NCI-H2107 (cell line): ENCODE data around the gene GIT1.

Experiments
- DNase-seq: peaks from one replicate; lab custom pipeline; 2025; lab: John Stamatoyannopoulos, UW

The GIT1 gene

DNA sequence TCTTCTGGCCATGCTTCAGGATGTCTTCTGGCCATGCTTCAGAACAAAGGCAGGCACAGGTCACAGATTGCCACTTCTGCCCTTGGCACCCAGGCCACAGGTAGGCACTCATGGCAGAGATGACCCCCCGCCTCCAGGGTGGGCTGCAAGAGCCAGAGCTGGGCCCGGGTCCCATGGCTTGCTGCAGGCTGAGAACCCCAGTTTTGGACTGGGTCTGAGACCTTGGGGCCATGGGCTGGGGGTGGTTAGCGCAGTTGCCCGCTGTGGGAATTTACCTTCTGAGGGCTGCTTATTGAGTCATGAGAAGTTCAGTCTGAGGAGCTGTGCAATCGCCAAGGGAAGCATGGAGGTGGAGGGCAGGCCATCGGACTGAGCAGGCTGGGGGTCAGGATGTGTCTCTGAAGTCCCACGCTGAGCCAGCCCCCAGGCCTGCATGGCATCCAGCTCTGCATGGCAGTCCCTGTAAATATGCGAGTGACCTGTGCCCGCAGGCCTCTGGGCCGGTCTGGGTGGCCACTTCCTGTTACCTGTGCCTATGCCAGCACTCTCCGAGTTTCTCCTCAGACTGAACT lies 5.2 kb upstream of the GIT1 start:
- DNase-seq: no peak

DNA sequence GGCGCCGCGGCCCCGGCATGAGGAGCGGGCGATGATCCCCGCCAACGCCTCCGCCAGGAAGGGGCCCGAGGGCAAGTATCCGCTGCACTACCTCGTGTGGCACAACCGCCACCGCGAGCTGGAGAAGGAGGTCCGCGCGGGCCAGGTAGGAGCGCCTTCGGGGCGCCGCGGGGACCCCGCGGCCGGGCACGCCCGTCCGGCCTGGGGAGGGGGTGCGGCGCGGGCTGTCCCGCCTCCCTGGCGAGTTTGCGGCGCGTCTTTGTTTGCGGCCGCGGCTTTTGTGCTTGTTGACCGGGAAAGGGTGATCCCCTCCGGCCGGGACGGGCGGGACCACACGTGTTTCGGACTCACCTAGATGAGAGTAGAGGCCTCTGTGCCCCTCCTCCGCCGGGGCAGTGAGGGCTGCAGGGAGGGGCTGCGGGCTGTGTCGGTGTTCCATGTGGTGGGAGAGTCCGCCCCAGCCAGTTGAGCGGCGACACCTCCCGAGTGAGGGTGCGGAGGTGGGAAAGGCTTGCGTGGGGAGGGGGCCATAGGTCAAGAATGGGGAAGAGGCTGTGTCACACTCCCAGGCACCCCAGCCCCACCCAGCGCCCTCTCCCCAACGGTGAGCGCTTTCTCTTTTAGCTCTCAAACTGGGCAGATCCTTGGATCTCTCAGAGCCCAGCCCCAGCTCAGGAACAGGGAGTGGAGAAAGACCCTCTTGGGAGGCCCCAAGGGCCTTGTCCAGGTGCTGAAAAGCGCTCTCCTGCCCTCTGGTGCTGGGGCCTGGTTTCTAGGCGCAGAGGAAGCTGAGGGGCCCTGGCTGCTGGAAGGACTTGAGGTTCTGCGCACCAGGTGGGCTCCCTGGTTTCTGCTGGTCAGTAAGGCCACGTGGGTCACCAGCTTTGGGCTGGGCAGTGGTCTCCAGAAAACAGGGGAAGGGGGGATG lies 4.4 kb upstream of the GIT1 start:
- no peak for DNase-seq

DNA sequence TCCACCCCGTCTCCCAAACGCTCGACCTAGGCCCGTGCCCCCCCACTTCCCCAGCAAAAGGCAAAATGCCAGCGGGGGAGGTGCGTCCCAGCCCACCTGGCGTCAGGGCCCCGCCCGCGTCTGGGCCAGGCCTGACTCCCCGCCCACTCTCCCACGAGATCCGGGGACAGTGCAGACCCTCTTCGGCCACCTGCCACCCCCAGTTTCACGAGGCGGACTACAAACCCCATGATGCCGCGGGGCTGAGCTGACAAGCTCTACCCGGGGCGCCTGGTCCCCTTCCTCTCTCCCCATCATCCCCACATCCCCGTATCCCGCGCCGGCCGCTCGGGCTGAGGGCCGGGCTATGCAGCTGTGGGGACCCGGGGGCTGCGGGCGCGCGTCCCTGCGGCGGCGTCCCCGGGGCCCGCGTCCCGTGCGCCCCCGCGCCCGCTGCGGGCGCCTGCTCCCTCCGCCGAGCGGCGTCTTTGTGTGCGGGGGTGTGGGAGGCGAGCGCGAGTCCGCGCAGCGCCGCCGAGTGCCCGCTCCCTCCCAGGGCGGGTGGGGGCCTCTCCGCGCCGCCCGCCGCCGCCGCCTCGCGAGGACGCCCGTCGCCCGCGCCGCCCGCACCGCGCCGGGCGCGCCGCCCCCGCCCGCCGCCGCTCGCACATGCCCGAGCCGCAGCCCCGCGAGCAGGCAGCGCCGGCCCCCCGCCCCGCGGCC lies 3.6 kb upstream of the GIT1 start, which contains the start of gene ANKRD13B:
Gene ANKRD13B (plus strand): TSS at position 283 of the 702 bp plus-strand sequence. CDS start 490 bp downstream, outside the sequence.
- peak; percentile 12 for DNase-seq

DNA sequence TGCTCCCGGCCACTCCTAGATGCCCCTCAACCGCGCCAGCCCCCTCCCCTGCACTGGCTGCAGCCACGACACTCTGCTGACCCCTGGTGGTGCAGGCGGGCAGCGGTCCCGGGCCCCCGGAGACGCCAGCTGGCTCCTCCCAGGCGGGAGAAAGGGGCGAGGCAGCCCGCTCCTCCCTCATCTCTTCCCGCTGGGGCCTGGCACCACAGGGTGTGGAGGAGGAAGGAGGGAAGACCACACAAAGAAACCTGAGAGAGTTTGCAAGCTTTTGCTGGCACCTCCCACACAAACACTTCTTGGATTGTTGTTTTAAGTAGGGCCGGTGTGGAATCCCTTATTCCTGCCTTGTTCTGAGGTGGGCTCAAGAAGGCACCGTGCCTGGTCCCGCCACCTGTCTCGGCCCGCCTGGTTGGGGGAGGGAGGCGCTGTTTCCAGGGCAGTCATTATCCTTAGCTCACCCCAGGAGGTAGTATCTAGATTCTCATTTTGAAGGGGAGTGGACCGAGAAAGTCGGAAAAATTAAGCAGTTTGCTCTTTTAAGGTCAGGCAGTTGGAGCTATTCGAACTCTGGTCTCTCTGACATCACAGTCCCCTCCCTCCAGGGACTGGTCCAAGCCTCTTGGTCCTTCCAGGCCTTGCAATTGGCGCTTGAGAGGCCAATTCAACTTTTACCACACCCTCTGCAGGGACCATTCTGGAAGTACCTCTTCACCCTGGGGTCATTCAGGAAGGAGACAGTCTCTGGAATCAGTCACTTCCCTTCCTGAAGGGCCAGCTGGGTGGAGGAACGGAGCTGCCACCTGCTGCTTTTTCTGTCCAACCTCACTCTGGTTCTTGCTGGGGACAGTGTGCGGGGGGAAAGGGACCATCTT lies 2.5 kb upstream of the GIT1 start:
- DNase-seq: peak; percentile 73

DNA sequence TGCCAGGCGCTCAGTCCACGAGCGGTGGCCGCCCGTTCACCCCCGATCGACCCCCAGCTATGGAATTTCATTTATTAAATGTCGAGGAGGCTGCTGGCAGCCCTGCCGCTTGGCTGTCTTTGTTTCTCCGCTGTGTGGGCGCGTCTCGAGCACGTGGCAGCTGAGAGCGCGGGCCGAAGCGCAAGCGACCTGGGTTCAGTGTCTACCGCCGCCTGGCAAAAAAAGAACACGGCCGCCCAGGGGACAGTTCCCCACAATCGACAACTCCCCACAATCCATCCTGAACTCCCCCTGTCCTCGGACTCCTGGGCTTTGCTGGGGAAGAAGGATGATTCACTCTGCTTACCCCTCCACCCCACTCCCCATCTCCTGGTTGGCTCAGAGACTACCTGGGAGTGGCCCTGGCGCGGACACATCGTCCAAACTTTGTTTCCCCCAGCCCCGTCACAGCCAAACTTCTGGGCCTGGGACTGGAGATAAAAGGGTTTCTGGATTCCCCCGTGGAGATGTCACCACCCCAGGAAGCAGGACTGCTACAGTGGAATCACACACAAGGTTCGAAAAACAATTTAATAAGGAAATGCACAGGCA lies 1.8 kb upstream of the GIT1 start:
- DNase-seq: no peak

DNA sequence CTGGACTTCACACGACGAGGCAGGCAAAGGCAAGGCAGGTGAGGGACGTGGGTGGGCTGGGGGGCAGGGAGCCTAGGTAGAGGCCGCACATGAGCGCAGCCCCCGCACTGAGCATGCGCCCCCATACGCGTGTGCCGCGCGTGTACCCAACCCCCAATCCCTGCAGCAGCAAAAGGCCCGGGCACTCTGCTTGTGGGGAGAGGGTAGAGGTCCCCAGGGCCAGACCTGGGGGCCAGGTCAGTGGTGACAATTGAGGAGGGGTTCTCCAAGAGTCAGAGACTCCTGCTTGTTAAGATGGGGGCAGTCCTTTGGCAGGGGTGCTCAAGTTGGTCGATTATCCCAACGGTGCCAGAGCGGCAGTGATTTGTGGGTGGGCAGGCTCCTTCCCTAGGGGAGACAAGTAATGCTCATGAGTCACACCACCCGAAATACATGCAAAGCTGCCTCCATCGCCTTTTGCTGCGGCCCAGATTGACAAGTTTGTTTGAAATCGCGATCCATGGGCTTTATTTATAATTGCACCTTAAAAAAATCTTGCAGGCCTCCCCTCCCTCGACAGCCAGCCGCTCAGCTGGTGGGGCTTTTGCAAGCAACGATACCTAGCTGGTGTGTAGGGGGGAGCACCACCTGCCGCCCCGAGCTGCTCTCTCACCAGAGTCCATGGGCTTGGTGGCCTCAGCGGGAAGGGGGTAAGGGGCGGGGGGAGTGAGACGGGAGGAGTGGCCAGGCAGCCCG lies 1.1 kb upstream of the GIT1 start:
- DNase-seq: no peak

DNA sequence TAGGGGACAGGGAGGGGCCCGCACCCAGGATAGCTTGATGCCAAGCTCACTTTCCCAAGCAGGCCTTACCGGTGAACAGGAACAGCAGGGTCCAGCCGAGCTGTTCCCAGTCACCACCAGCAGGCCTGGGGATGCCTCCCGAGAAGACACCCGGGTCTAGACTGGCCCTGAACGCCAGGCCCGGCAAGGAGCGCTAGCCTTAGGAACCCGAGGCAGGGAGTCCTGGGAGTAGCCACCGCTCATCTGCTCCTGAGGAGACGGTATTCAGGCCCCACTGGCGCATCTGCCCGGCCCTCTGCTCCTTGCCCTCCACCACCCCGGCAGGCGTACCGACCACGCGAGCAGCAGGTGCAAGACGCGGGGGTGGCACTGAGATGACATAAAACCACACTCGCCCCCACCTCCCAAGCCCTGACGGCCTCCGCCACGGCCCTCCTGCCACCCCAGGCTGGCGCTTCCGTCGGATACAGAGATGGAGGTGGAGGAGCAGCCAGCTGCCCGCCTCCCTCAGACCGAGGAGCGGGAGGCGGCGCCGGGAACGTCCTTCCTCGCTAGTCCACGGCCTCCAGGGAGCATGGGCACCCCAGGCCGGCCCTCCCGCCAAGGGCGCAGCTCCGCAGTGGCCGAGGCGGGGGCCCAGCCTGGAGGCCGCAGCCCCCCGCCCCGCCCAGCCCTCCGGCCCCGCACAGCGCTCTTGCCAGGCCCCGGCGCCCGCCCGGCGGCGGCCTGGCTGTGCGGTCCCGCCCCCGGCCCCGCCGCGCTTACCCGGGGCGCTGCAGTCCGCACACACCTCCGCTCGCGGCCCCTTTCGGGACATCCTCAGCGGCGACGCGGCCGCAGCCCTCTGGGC lies 661 bp downstream of the GIT1 start:
- no peak for DNase-seq

DNA sequence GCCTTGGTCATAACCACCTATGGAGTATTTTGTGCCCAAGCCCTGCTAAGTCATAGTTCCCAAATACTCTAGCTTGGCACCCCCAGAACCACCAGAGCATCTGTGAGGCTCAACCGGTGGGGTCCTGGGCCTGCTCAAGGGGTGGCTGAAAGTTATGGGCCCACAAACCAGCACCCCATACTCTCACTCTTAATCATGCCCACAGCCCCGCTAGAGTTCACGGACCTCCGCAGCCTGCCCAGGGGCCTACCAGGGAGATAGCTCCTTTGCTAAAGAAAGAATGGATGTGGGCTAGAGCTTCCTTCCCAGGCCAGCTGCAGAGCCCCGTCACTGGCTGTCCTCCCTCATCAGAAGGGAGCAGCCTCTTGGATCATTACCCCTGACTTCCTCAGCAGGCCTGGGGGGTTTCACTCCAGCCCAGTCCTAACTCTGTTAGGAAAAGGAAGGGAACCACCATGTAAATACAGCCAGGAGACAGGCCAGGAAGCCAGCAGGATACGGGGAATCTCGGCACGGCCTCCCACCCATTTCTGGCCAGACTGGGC lies 1.4 kb downstream of the GIT1 start:
- no peak for DNase-seq

DNA sequence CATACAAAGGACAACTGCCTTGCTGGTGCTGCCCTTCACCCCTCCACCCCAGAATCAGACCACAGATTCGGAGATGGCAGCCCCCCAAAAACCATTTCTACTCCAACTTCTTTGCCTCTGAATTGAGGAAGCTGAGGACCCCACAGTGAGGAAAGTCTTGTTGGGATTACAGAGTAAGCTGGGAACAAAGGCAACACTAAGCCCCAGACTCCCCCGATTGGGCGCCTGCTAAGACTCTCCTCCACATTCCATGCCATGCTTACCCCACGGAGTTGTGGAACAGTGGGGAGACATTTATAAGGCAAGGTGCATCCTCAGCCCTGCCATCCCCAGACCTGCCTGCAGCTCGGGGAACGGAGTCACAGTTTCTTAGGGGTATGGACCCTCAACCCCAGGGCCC lies 1.9 kb downstream of the GIT1 start:
- DNase-seq: no peak

DNA sequence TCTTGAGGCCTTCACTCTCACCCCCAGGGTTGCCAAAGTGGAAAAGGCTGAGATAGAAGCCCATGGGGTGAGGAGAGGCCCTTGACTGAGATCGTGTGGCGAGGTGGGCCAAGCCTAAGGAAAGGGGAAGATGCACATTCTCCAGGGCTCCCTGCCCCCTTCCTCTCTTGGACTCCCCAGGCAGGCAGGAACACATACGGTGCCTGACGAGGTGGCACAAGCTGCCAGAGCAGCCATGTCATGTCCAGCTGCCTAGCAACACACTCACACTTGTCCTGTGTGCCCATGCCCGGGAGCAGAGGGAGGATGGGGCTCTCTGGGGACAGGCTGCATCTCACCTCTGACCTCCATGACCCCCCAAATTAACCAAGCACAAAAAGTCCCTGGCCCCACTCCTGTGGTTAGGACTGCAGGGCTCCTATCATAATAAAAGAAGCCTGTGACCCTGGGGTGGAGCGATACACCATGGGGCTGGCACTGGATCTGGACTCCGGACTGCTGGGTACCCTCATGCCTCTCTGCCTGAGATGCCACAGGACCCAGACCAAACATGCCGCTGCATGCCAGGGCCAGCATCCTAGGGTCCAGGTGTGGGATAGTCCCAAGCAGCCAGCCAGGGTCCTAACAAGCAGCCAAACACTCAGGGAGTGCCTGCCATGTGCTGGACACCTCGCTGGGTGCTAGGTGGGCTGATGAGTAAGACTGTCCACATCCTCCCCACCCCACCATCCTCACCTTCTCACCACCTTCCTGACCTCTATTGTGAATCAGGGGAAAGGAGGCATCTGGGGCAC lies 2.6 kb downstream of the GIT1 start:
- no peak for DNase-seq

DNA sequence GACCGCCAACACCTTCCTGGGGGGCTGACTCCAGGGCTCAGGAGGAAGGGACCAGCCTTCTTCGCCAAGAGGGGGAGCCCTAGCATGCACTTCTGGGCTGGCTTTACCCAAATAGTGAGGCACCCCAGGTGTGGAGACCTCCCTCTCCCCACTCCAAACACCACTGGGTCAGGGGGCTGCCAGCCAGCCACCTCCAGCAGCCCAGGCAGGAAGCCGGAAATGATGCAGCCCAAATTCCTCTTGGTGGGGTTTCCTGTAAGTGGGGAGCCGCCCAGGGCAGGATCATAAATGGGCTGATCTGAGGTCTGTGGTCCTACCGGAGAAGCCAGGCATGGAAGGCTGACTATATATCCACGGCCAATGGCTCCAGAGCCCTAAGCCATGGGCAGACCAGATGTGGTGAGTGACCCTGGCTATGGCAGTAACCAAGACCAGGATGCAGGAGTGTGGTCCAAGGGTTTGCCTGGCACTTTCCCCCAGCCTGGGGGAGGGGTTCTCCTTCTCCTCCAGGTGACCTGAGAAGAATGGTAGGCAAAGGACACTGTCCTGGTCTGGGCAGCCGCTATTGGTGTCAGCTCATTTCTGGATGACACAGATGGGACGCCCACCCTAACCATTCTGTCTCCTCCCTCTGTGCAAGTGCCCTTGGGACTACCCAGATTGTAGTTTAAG lies 4.2 kb downstream of the GIT1 start:
- DNase-seq: no peak

DNA sequence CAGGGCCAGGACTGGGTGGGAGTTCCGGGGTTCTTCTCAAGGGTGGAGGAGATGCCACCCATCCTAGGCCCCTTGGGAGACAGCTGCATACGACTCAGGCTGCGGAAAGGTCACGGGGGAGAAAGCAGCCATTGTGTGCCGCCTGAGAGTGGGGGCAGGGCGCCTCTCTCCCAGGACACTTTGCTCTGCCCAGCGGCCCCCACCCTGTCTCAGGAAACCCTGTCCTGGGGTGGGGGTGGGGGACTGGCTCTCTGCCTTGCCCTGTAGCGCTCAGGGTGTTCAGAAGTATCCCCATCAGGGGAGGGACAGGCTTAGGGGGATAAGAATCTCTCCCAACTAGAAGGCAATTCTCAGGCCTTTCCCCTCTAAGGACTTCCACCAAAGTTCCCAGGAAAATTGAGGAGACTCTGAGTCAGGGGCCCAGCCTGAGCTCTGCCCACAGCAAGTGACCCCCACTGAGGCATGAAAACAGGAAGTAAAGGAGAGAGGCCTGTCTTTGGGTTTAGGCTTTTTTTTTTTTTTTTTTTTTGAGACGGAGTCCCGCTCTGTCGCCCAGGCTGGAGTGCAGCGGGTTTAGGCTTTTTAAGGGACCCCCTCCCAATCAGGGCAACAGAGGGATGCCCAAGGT lies 4.9 kb downstream of the GIT1 start:
- no peak for DNase-seq

DNA sequence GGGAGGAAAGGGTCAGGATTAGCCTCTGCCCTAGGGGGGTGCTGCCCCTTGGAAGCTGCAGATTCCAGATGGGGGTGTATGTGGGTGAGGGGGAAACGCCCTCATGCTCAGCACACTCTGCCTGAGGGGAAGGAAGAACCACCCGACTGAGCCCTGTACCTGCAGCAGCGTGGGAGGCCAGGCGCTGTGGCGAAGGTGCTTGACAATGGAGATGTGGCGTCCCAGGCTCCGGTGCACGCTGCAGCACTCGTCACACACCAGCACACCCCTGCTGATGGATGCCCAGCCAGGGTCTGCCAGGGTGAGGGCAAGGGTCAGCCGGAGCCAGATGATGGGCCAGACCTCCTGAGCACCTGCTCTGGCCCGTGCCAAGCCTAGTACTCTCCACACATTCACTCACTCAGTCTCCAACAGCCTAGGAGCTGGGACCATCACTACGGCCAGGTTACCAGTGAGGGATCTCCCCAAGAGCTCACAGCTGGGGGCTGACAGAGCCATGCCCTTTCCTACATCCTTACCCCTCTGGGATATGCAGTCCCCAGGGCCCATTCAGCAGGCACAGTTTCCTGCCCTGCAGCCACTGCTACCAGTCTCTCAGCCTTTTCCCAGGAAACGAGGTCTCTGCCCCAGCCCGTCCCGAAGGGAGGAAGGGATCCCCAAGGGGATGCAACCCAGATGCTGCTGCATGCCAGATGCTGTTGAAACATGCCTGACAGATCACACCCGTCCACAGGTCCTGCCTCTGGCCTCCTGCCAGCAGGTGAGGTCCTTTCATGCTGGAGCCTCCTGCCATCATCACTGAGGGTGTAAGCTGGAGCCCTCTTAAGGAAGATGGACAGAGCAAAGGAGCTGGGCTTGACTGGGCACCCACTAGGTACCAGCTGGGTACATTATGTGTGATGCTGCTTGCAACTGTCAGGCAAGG lies 5.9 kb downstream of the GIT1 start:
- no peak for DNase-seq

DNA sequence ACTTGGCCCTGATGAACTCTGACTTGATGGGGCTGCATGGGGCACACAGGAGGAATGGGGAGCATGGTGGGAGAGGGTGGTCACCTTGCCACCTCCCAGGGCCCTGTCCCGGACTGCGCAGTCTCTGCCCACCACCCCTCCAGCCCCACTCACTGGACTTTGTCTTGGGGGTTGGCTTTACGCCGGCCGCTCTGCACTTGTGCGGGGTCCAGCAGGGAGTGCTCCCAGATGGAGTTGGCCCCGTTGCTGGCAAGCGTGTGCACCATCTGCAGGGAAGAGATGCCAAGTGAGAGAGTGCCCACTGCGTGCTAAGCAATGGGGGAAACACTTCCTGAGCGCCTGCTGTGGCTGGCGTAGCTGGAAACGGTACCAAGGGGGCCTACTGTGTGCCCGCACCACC lies 6.7 kb downstream of the GIT1 start:
- DNase-seq: no peak

DNA sequence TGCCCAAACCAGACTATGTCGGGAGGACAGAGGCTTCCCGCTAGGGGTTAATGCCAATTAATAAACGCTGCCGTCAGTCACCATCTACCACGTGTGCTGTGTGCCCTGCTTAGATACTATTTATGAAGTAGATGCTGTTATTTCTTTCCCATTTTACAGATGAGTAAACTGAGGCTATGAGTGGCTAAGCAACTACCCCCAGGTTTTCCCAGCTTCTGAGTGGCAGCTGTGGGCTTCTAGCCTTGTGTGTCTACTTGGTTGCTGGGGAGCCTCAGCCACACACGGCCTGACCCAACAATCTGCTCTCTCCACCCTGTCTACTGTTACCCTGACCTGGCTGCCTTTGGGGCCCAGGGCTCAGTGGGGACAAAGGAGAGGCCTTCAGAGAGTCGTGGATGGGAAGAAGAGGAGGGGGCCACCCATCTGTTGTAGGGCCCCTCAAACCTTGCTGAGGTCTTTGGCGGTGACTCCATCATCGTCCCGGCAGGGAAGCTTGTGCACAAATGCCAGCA lies 7.1 kb downstream of the GIT1 start:
- DNase-seq: no peak

DNA sequence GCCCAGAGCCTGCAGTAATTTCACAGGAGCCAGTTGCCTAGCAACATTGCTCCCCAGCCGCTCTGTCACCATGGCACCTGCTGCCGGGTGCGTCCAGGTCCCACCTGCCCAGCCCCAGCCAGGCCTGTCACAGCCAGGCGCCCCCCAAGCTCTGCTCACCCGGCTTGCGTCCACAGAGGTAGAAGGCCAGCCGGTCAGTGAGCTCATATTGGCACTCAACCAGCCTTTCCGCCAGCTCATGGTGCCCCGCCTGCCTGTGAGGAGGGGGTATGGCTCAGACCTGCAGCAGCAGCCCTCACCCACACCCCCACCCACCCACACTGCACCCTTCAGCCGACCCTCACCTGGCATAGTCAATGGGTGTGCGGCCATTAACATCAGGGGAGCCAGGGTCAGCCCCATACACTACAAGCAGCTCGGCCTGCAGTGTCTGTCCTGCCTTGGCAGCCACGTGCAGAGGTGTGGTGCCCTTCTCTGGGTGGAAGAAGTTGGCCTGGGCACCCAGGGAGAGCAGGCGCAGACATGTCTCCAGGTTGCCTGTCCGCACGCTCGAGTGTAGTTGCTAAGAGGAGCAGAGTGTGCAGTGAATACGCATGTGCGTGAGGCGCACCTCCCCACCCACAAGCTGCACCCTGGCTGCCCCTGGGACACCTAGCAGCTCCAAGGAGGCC lies 7.7 kb downstream of the GIT1 start:
- no peak for DNase-seq
